H1 (cell line): ENCODE results near the gene RHOB. TPM values are rescaled to one million over a fixed set of nuclear protein-coding genes. Genes with fewer than 3 reads are reported as not detected.

Experiments
- CTCF ChIA-PET: fragments of 300-600 bp; sonication (Branson Sonifier 250); formaldehyde crosslinking; loops from one replicate; lab custom pipeline; 2021; ENCODE audit not compliant: partially characterized antibody; lab: Charles Lee
- POLR2A ChIA-PET: fragments of 300-600 bp; sonication (Branson Sonifier 250); formaldehyde crosslinking; loops from one replicate; lab custom pipeline; 2021; ENCODE audit warnings: inconsistent platforms; ENCODE audit not compliant: partially characterized antibody; lab: Charles Lee
- DNase-seq, 2 experiments: peaks; one replicate each; pipeline versions ENCODE4 v3.0.0 to v3.0.0-alpha.2; 2010 to 2022; ENCODE audit warnings: low spot score in 2 of 2, low read depth in 1 of 2, mixed read lengths in 1 of 2
- FAIRE-seq: peaks from 2 replicates; lab custom pipeline; 2011; peaks lifted over from hg19 to GRCh38; lab: Jason Lieb, UNC
- H2AFZ ChIP-seq: 2 replicates; pipeline ENCODE4 v1.8.1; 2012; ENCODE audit warnings: low read length, inconsistent platforms
- H2AK5ac ChIP-seq: 2 replicates; pipeline ENCODE4 v1.6.1; 2013; ENCODE audit warnings: low read depth, low read length
- H2BK120ac ChIP-seq: replicated peaks from 2 replicates; pipeline ENCODE3; 2013; ENCODE audit warnings: low read depth, low read length, inconsistent platforms
- H2BK12ac ChIP-seq: 2 replicates; pipeline ENCODE4 v1.6.1; 2013; ENCODE audit warnings: low read depth, low read length
- H2BK15ac ChIP-seq: 2 replicates; pipeline ENCODE4 v1.6.1; 2013; ENCODE audit warnings: low read length
- H2BK20ac ChIP-seq: 2 replicates; pipeline ENCODE4 v1.6.1; 2013; ENCODE audit warnings: low read length
- H2BK5ac ChIP-seq: 2 replicates; pipeline ENCODE4 v1.6.1; 2013; ENCODE audit warnings: low read depth, low read length
- H3K14ac ChIP-seq: 2 replicates; pipeline ENCODE4 v1.6.1; 2013; ENCODE audit warnings: inconsistent platforms; ENCODE audit not compliant: insufficient read length
- H3K18ac ChIP-seq: 2 replicates; pipeline ENCODE4 v1.6.1; 2013; ENCODE audit warnings: low read length; ENCODE audit errors: extremely low read depth
- H3K23ac ChIP-seq: 2 replicates; pipeline ENCODE4 v1.6.1; 2013; ENCODE audit warnings: inconsistent platforms; ENCODE audit not compliant: insufficient read length
- H3K23me2 ChIP-seq: 2 replicates; pipeline ENCODE4 v1.6.1; 2013; ENCODE audit warnings: low read depth, low read length
- H3K27ac ChIP-seq: 2 replicates; pipeline ENCODE4 v1.6.1; 2011; ENCODE audit warnings: low read depth, low read length, inconsistent platforms
- H3K27me3 ChIP-seq, 4 experiments: replicated peaks in 1 of 4; 1 replicate in 1 of 4; 2 replicates in 3 of 4; pipeline versions ENCODE4 v1.6.1 to v1.8.1; 2011 to 2013; ENCODE audit warnings: low read length in 3 of 4, mild to moderate bottlenecking in 3 of 4, inconsistent platforms in 2 of 4, mixed read lengths in 2 of 4, moderate library complexity in 1 of 4; ENCODE audit not compliant: control insufficient read depth in 3 of 4, insufficient read depth in 3 of 4; ENCODE audit errors: extremely low read depth in 1 of 4
- H3K36me3 ChIP-seq, 4 experiments: 2 replicates each; pipeline versions ENCODE4 v1.6.1 to v1.8.1; 2011 to 2013; ENCODE audit warnings: mild to moderate bottlenecking in 4 of 4, low read length in 3 of 4, moderate library complexity in 2 of 4, control low read depth in 1 of 4, inconsistent platforms in 1 of 4; ENCODE audit not compliant: insufficient read depth in 4 of 4, control insufficient read depth in 2 of 4
- H3K4ac ChIP-seq: replicated peaks from 2 replicates; pipeline ENCODE3; 2013; ENCODE audit warnings: low read length, low read depth, mixed read lengths, inconsistent platforms; ENCODE audit not compliant: insufficient read length
- H3K4me1 ChIP-seq, 4 experiments: replicated peaks in 1 of 4; 1 replicate in 1 of 4; 2 replicates in 3 of 4; pipeline versions ENCODE4 v1.6.1 to v1.8.1; 2011 to 2013; ENCODE audit warnings: low read length in 3 of 4, inconsistent platforms in 2 of 4, mixed read lengths in 1 of 4; ENCODE audit not compliant: insufficient read depth in 4 of 4, control insufficient read depth in 3 of 4
- H3K4me2 ChIP-seq, 2 experiments: 2 replicates each; pipeline versions ENCODE4 v1.6.1 to v1.8.1; 2011 to 2013; ENCODE audit warnings: low read depth in 2 of 2, low read length in 2 of 2, control low read depth in 1 of 2, inconsistent platforms in 1 of 2, mild to moderate bottlenecking in 1 of 2; ENCODE audit not compliant: insufficient read depth in 1 of 2
- H3K4me3 ChIP-seq, 4 experiments: fragments of 200-600, 300-600 bp in 1 of 4; sonication (generic), shearing (Covaris generic), sonication (Bioruptor Twin) in 1 of 4; 2 replicates each; pipeline versions ENCODE4 v1.5.1 to v1.8.1; 2011 to 2016; ENCODE audit warnings: low read length in 4 of 4, low read depth in 3 of 4, control low read depth in 2 of 4, inconsistent platforms in 2 of 4, mild to moderate bottlenecking in 2 of 4, mixed read lengths in 1 of 4, moderate library complexity in 1 of 4; ENCODE audit not compliant: insufficient read depth in 2 of 4; ENCODE audit errors: extremely low read depth in 1 of 4
- H3K56ac ChIP-seq: replicated peaks from 2 replicates; pipeline ENCODE3; 2013; ENCODE audit warnings: low read depth, mild to moderate bottlenecking, mixed read lengths, low read length, inconsistent platforms; ENCODE audit not compliant: insufficient read length
- H3K79me1 ChIP-seq: 2 replicates; pipeline ENCODE4 v1.6.1; 2013; ENCODE audit warnings: low read depth, low read length, control low read depth
- H3K79me2 ChIP-seq, 2 experiments: 2 replicates each; pipeline versions ENCODE4 v1.6.1 to v1.8.1; 2012 to 2013; ENCODE audit warnings: low read length in 2 of 2, mild to moderate bottlenecking in 2 of 2, inconsistent platforms in 1 of 2; ENCODE audit not compliant: insufficient read depth in 2 of 2, control insufficient read depth in 1 of 2
- H3K9ac ChIP-seq, 4 experiments: replicated peaks in 1 of 4; 1 replicate in 1 of 4; 2 replicates in 3 of 4; pipeline versions ENCODE4 v1.6.1 to v1.8.1; 2011 to 2013; ENCODE audit warnings: low read depth in 3 of 4, low read length in 3 of 4, control low read depth in 2 of 4, mild to moderate bottlenecking in 2 of 4, moderate library complexity in 2 of 4, inconsistent platforms in 1 of 4; ENCODE audit errors: extremely low read depth in 1 of 4
- H3K9me3 ChIP-seq, 2 experiments: 2 replicates each; pipeline versions ENCODE4 v1.6.1 to v1.8.1; 2012 to 2013; ENCODE audit warnings: mild to moderate bottlenecking in 2 of 2, moderate library complexity in 2 of 2, control low read depth in 1 of 2, inconsistent platforms in 1 of 2, low read depth in 1 of 2, low read length in 1 of 2, mixed read lengths in 1 of 2; ENCODE audit not compliant: insufficient read depth in 2 of 2
- H4K20me1 ChIP-seq, 2 experiments: replicated peaks in 1 of 2; 2 replicates each; pipeline versions ENCODE3 to v1.8.1; 2011 to 2013; ENCODE audit warnings: inconsistent platforms in 2 of 2, low read length in 2 of 2, mild to moderate bottlenecking in 1 of 2; ENCODE audit not compliant: insufficient read depth in 2 of 2, control insufficient read depth in 1 of 2
- H4K5ac ChIP-seq: 2 replicates; pipeline ENCODE4 v1.6.1; 2013; ENCODE audit warnings: low read length, low read depth, mixed read lengths, inconsistent platforms; ENCODE audit not compliant: insufficient read length
- H4K8ac ChIP-seq: 2 replicates; pipeline ENCODE4 v1.8.0; 2013; ENCODE audit warnings: mild to moderate bottlenecking, moderate library complexity, low read length, inconsistent platforms; ENCODE audit not compliant: insufficient read depth; ENCODE audit errors: extremely low read depth
- H4K91ac ChIP-seq: replicated peaks from 2 replicates; pipeline ENCODE3; 2013; ENCODE audit warnings: low read length, mixed read lengths, inconsistent platforms; ENCODE audit not compliant: insufficient read length
- RAD21 ChIP-seq, 2 experiments: IDR thresholded peaks in 1 of 2; conservative IDR thresholded peaks in 1 of 2; 2 replicates each; pipeline ENCODE4 v1.6.1; 2011; ENCODE audit warnings: low read depth in 2 of 2, low read length in 2 of 2, improper control_type of control experiment in 1 of 2, inconsistent platforms in 1 of 2, mild to moderate bottlenecking in 1 of 2, moderate library complexity in 1 of 2
- WGBS, 2 experiments: shearing (Covaris generic) in 1 of 2; methylation state at CpG; one replicate each; pipeline versions ENCODE4 v1.1.6 to v1.1.7; 2013 to 2015; ENCODE audit warnings: low lambda C conversion rate in 2 of 2, mixed read lengths in 2 of 2, inconsistent platforms in 1 of 2, low coverage in 1 of 2, missing lambda C conversion rate in 1 of 2; ENCODE audit not compliant: insufficient replicate concordance in 2 of 2, insufficient coverage in 1 of 2, insufficient read length in 1 of 2; ENCODE audit errors: extremely low coverage in 1 of 2, missing lambda C conversion rate in 1 of 2; 5-methylcytosine and 5-hydroxymethylcytosine counted together
- polyA plus RNA-seq, 7 experiments: library from polyadenylated mRNA; depleted of rRNA in 3 of 7; stranded (reverse) in 5 of 7; unstranded in 2 of 7; fragments of >200 nt in 5 of 7; fragments of 200-250 nt in 2 of 7; gene quantifications; 1 replicate in 5 of 7; 2 replicates in 1 of 7; 4 replicates in 1 of 7; pipeline versions ENCODE4 v1.2.1 to v1.2.3, GENCODE V29; 2011 to 2013; ENCODE audit warnings: missing spikeins in 2 of 7, mixed read lengths in 2 of 7
- total RNA-seq: library from RNA; stranded (reverse); fragmentation: NEBNext Ultra II Directional; extraction: Animal tissue kit (Norgen Biotek cat#: 25700); gene quantifications from 2 replicates; pipeline ENCODE4 v1.2.1, GENCODE V29; 2021

Gene RHOB
- total and polyA plus RNA-seq, 2 of the 8 experiments (the other 6 are each of a cell fraction or from before 2014, with no cell fraction given): 9.3 to 9.5 TPM

DNA sequence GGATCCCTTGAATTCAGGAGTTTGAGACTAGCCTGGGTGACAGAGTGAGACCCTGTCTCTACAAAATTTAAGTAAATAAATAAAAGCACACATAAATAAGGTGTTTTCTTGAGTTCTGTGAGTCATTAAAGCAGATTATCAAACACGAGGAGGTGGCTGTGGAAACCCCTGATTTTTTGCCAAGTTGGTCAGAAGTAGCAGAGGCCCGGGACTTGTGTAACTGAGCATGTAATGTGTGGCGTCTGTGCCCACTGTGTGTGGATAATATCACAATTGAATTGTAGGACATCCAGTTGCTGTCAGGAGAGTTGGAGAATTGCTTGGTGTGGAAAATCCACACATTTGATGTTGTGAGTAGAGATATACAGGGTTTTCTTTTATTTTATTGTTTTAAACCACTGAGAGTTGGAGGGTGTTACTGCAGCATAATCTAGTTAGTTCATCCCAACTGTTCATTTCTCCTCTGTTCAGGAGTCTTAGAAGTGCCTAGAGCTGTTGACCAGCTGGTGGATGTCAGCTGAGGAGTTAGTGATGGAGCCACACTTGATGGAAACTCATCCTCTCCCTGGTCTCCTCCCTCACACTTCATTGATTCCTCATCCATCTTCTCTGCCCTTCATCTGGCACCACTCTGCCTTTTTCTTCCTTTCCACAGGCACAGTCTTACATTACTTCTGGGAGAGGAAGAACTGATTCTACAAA, 45.9 kb upstream of the RHOB start:
- H2AFZ ChIP-seq: no peak overlapping the region
- H3K9me3 ChIP-seq: no peaks in the 10 kb centered on the region
- no peak overlapping the region for H3K4me2 ChIP-seq
- H2BK120ac ChIP-seq: no peak overlapping the region
- no peak overlapping the region for H4K91ac ChIP-seq
- CTCF ChIA-PET: interaction anchor here (0.6 to 3.0 kb wide), 6 partner anchors 9 to 176 kb away, joined by 3 to 16 read pairs (median 3); partner anchors contain the start of gene SDC1
- no peak overlapping the region for H2BK20ac ChIP-seq
- no peaks in the 10 kb centered on the region for H3K36me3 ChIP-seq
- WGBS, 2 experiments: 92% methylated on average over 3 of the region's 3 CpGs; no CpG with 5 or more reads in 1 of the 2 experiments
- H3K56ac ChIP-seq: no peak overlapping the region
- H3K4me3 ChIP-seq: no peak overlapping the region
- no peaks in the 10 kb centered on the region for H3K27me3 ChIP-seq
- H3K18ac ChIP-seq: no peak overlapping the region
- no peak overlapping the region for H2BK15ac ChIP-seq
- no peak overlapping the region for H3K14ac ChIP-seq
- no peak overlapping the region for H4K5ac ChIP-seq
- H3K79me1 ChIP-seq: no peaks in the 10 kb centered on the region
- FAIRE-seq (no peak), DNase-seq (no peak)
- no peaks in the 10 kb centered on the region for H3K23me2 ChIP-seq
- H3K4ac ChIP-seq: no peak overlapping the region
- no peak overlapping the region for H2BK12ac ChIP-seq
- H4K20me1 ChIP-seq: no peaks in the 10 kb centered on the region
- no peak overlapping the region for H2AK5ac ChIP-seq
- no peak overlapping the region for H3K23ac ChIP-seq
- H4K8ac ChIP-seq: no peak overlapping the region
- no peaks in the 10 kb centered on the region for H3K79me2 ChIP-seq
- no peak overlapping the region for H2BK5ac ChIP-seq
- no peaks in the 10 kb centered on the region for H3K4me1 ChIP-seq
- no peak for TF ChIP-seq RAD21 (IDR thresholded peaks at IDR 0.05 in 1 of 2, conservative IDR thresholded peaks at IDR 0.05 in 1 of 2; ENCODE audit: low read depth in 2 of 2, low read length in 2 of 2)
- TF ChIP-seq, all 59 proteins: peak for 0
- Histone ChIP-seq H3K27ac (no peak overlapping the region), H3K9ac (no peak overlapping the region)
- POLR2A ChIA-PET: interaction anchor here (1.2 kb wide), 1 partner anchor 9 kb away, joined by 3 read pairs; no protein-coding TSS in a partner anchor
